ENCODE results near the gene NAGLU. TPM values are rescaled to one million over a fixed set of nuclear protein-coding genes. Genes with fewer than 3 reads are reported as not detected.
A peak's percentile ranks its signal among the peaks of the same experiment; 100 is the strongest.

Gene NAGLU
- total and polyA plus RNA-seq, 2 of the 13 experiments (the other 11 are each of a cell fraction or from before 2014, with no cell fraction given) = 28.2 to 40.1 TPM

DNA sequence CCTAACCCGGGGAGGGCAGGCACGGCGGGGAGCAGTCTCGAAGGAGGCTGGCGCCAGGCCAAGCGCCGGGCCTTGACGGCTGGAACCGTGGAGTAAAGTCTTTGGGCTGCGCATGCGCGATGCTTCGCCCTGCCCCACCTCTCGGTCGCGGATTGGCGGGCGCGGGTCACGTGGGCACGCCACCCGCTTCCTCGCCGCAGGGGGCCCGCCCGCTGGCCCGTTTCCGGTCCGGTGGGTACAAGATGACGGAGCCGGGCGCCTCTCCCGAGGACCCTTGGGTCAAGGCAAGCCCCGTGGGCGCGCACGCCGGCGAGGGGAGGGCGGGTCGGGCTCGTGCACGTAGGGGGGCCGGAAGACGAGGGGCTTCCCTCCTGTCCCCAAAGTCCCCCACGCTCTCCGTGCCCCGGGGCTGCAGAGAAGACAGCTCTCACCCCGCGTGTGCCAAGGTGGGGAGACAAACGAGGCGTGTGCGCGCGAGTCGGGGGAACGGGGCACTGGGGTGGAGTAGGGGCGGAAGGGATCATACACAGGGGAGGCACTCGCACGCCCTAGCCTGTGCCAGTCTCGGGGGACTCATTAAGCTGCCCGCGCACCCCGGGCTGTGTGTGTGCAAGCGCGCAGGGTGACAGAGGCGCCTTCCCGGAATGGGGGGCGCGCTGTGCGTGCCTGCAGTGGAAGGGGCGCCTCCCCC is 31.0 kb downstream of the NAGLU start, which contains the start of gene MLX (continued):
- TF ChIP-seq FOXJ3 (CRISPR knock-in tag; IDR thresholded peaks at IDR 0.05; ENCODE audit: borderline replicate concordance) (0 out of 2 replicates have a peak, but pooled peaks have one; percentile 40), KDM1A (CRISPR knock-in tag; IDR thresholded peaks at IDR 0.05) (no peak), ZSCAN31 (CRISPR knock-in tag; IDR thresholded peaks at IDR 0.05; ENCODE audit: low read depth) (0 out of 2 replicates have a peak, but pooled peaks have one; percentile 44), RFXANK (CRISPR knock-in tag; IDR thresholded peaks at IDR 0.05) (no peak; the same call in 1 of the 2 replicates), ATAD3A (CRISPR knock-in tag; IDR thresholded peaks at IDR 0.05) (0 out of 2 replicates have a peak, but pooled peaks have one; percentile 56), ZNF292 (CRISPR knock-in tag; IDR thresholded peaks at IDR 0.05; ENCODE audit: borderline replicate concordance, low read depth) (peak; percentile 79; the same call in 1 of the 2 replicates), TEAD3 (CRISPR knock-in tag; optimal IDR thresholded peaks at IDR 0.05; ENCODE audit: borderline replicate concordance) (peak; percentile 60), HNRNPUL1 (IDR thresholded peaks at IDR 0.05; ENCODE audit: low read depth, low read length) (no peak; the same call in 1 of the 2 replicates), ZSCAN9 (CRISPR knock-in tag; IDR thresholded peaks at IDR 0.05; ENCODE audit: borderline replicate concordance) (peak; percentile 80), ZNF639 (CRISPR knock-in tag; conservative IDR thresholded peaks at IDR 0.05) (peak; percentile 97), GPN1 (CRISPR knock-in tag; IDR thresholded peaks at IDR 0.05; ENCODE audit: borderline replicate concordance) (no peak), SNAPC2 (CRISPR knock-in tag; IDR thresholded peaks at IDR 0.05) (peak; percentile 96), RARG (CRISPR knock-in tag; IDR thresholded peaks at IDR 0.05; ENCODE audit: low read depth) (peak; percentile 30; the same call in 1 of the 2 replicates), KDM5B (CRISPR knock-in tag; IDR thresholded peaks at IDR 0.05; ENCODE audit: borderline replicate concordance) (peak; percentile 93), ZNF501 (CRISPR knock-in tag; IDR thresholded peaks at IDR 0.05) (peak; percentile 93), TAF15 (IDR thresholded peaks at IDR 0.05; ENCODE audit: low read depth, low read length, poor library complexity, severe bottlenecking) (peak; percentile 53), IKZF4 (CRISPR knock-in tag; IDR thresholded peaks at IDR 0.05; ENCODE audit: borderline replicate concordance, low read depth, not compliant biosample characterization) (no peak), ZGPAT (CRISPR knock-in tag; IDR thresholded peaks at IDR 0.05) (peak; percentile 98), ZBTB25 (CRISPR knock-in tag; IDR thresholded peaks at IDR 0.05) (peak; percentile 95), ZNF354B (CRISPR knock-in tag; IDR thresholded peaks at IDR 0.05) (peak; percentile 92; the same call in 1 of the 2 replicates), KMT2B (CRISPR knock-in tag; IDR thresholded peaks at IDR 0.05) (peak; percentile 82), NFIC (IDR thresholded peaks at IDR 0.05; ENCODE audit: low read length) (peak; percentile 64; the same call in 1 of the 2 replicates), MTA1 (CRISPR knock-in tag; IDR thresholded peaks at IDR 0.05; ENCODE audit: borderline replicate concordance) (peak; percentile 91), TMF1 (CRISPR knock-in tag; IDR thresholded peaks at IDR 0.05; ENCODE audit: low read depth) (peak; percentile 88)
- TF ChIP-seq, protein P1, sequence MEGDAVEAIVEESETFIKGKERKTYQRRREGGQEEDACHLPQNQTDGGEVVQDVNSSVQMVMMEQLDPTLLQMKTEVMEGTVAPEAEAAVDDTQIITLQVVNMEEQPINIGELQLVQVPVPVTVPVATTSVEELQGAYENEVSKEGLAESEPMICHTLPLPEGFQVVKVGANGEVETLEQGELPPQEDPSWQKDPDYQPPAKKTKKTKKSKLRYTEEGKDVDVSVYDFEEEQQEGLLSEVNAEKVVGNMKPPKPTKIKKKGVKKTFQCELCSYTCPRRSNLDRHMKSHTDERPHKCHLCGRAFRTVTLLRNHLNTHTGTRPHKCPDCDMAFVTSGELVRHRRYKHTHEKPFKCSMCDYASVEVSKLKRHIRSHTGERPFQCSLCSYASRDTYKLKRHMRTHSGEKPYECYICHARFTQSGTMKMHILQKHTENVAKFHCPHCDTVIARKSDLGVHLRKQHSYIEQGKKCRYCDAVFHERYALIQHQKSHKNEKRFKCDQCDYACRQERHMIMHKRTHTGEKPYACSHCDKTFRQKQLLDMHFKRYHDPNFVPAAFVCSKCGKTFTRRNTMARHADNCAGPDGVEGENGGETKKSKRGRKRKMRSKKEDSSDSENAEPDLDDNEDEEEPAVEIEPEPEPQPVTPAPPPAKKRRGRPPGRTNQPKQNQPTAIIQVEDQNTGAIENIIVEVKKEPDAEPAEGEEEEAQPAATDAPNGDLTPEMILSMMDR (CRISPR knock-in tag; IDR thresholded peaks at IDR 0.05) = peak; percentile 48

All from HepG2 (cell line).